ENCODE measurements around the gene DMKN.

The DMKN gene

DNA sequence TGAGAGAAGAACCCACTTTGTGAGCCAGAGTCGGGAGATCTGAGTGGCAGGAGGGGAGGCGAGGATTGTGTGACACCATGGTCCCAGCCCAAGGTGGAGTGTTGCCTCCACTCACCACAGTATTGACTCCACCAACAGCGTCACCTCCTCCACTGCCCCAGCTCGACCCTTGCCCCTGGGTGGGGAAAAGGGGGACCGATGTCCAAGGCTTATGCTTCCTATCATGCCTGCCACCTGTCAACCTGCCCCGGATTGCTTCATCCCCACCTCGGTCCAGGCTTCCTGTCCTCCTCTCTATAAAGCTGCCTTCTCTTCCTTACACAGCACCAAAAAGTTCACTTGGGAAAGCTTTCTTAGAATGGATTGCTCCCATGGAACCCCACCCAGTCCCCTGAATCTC, 7.4 kb downstream of the DMKN start (continued):
- TF ChIP-seq ZFP3 (CRISPR knock-in tag; IDR thresholded peaks at IDR 0.05) (no peak), ZNF8 (CRISPR knock-in tag; IDR thresholded peaks at IDR 0.05) (no peak), GLIS3 (CRISPR knock-in tag; IDR thresholded peaks at IDR 0.05) (no peak), ZC3H10 (CRISPR knock-in tag; IDR thresholded peaks at IDR 0.05) (no peak)

DNA sequence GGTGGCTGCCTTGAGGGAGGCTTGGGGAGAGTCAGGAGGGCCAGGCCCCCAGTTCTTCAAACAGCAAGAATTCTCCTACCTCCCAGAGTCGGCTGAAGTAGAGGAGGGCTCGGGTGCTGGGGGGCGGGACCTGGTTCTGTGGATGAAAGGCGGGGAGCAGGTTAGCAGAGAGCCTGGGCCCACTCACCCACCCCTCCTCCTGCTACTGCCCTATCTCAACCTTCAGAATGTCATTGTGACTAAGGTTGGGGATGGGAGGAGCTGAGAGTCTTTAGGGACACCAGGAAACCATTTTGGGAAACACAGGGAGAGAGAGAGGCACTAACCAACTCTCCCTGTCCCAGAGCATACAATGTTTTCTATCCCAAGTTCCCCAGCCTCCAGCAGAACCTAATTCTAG, 10.7 kb downstream of the DMKN start:
- TF ChIP-seq ZFP30 (CRISPR knock-in tag; IDR thresholded peaks at IDR 0.05) (no peak), ESRRG (CRISPR knock-in tag; IDR thresholded peaks at IDR 0.05) (no peak), ZNF8 (CRISPR knock-in tag; IDR thresholded peaks at IDR 0.05) (no peak), OSR1 (CRISPR knock-in tag; IDR thresholded peaks at IDR 0.05) (no peak), PPARA (CRISPR knock-in tag; IDR thresholded peaks at IDR 0.05; ENCODE audit: borderline replicate concordance) (no peak), GLIS3 (CRISPR knock-in tag; IDR thresholded peaks at IDR 0.05) (no peak), SNAI2 (CRISPR knock-in tag; IDR thresholded peaks at IDR 0.05) (no peak), TOX (CRISPR knock-in tag; IDR thresholded peaks at IDR 0.05; ENCODE audit: borderline replicate concordance) (no peak), ZNF565 (CRISPR knock-in tag; conservative IDR thresholded peaks at IDR 0.05; ENCODE audit: low read depth) (no peak), CSDC2 (CRISPR knock-in tag; IDR thresholded peaks at IDR 0.05) (no peak), ZC3H10 (CRISPR knock-in tag; IDR thresholded peaks at IDR 0.05) (no peak), RARB (CRISPR knock-in tag; IDR thresholded peaks at IDR 0.05) (no peak), BACH2 (CRISPR knock-in tag; IDR thresholded peaks at IDR 0.05; ENCODE audit: borderline replicate concordance) (no peak), ISL1 (CRISPR knock-in tag; IDR thresholded peaks at IDR 0.05) (no peak), ARNTL (CRISPR knock-in tag; IDR thresholded peaks at IDR 0.05; ENCODE audit: borderline replicate concordance, low read depth) (no peak)
- TF ChIP-seq, protein P1, sequence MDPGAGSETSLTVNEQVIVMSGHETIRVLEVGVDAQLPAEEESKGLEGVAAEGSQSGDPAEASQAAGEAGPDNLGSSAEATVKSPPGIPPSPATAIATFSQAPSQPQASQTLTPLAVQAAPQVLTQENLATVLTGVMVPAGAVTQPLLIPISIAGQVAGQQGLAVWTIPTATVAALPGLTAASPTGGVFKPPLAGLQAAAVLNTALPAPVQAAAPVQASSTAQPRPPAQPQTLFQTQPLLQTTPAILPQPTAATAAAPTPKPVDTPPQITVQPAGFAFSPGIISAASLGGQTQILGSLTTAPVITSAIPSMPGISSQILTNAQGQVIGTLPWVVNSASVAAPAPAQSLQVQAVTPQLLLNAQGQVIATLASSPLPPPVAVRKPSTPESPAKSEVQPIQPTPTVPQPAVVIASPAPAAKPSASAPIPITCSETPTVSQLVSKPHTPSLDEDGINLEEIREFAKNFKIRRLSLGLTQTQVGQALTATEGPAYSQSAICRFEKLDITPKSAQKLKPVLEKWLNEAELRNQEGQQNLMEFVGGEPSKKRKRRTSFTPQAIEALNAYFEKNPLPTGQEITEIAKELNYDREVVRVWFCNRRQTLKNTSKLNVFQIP (CRISPR knock-in tag; IDR thresholded peaks at IDR 0.05; ENCODE audit: borderline replicate concordance, low read depth) = no peak
- TF ChIP-seq, protein P2, sequence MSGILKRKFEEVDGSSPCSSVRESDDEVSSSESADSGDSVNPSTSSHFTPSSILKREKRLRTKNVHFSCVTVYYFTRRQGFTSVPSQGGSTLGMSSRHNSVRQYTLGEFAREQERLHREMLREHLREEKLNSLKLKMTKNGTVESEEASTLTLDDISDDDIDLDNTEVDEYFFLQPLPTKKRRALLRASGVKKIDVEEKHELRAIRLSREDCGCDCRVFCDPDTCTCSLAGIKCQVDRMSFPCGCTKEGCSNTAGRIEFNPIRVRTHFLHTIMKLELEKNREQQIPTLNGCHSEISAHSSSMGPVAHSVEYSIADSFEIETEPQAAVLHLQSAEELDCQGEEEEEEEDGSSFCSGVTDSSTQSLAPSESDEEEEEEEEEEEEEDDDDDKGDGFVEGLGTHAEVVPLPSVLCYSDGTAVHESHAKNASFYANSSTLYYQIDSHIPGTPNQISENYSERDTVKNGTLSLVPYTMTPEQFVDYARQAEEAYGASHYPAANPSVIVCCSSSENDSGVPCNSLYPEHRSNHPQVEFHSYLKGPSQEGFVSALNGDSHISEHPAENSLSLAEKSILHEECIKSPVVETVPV (CRISPR knock-in tag; IDR thresholded peaks at IDR 0.05) = no peak
- TF ChIP-seq, protein P3, sequence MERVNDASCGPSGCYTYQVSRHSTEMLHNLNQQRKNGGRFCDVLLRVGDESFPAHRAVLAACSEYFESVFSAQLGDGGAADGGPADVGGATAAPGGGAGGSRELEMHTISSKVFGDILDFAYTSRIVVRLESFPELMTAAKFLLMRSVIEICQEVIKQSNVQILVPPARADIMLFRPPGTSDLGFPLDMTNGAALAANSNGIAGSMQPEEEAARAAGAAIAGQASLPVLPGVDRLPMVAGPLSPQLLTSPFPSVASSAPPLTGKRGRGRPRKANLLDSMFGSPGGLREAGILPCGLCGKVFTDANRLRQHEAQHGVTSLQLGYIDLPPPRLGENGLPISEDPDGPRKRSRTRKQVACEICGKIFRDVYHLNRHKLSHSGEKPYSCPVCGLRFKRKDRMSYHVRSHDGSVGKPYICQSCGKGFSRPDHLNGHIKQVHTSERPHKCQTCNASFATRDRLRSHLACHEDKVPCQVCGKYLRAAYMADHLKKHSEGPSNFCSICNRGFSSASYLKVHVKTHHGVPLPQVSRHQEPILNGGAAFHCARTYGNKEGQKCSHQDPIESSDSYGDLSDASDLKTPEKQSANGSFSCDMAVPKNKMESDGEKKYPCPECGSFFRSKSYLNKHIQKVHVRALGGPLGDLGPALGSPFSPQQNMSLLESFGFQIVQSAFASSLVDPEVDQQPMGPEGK (CRISPR knock-in tag; IDR thresholded peaks at IDR 0.05; ENCODE audit: borderline replicate concordance) = no peak
- TF ChIP-seq, protein P4, sequence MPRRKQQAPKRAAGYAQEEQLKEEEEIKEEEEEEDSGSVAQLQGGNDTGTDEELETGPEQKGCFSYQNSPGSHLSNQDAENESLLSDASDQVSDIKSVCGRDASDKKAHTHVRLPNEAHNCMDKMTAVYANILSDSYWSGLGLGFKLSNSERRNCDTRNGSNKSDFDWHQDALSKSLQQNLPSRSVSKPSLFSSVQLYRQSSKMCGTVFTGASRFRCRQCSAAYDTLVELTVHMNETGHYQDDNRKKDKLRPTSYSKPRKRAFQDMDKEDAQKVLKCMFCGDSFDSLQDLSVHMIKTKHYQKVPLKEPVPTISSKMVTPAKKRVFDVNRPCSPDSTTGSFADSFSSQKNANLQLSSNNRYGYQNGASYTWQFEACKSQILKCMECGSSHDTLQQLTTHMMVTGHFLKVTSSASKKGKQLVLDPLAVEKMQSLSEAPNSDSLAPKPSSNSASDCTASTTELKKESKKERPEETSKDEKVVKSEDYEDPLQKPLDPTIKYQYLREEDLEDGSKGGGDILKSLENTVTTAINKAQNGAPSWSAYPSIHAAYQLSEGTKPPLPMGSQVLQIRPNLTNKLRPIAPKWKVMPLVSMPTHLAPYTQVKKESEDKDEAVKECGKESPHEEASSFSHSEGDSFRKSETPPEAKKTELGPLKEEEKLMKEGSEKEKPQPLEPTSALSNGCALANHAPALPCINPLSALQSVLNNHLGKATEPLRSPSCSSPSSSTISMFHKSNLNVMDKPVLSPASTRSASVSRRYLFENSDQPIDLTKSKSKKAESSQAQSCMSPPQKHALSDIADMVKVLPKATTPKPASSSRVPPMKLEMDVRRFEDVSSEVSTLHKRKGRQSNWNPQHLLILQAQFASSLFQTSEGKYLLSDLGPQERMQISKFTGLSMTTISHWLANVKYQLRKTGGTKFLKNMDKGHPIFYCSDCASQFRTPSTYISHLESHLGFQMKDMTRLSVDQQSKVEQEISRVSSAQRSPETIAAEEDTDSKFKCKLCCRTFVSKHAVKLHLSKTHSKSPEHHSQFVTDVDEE (CRISPR knock-in tag; IDR thresholded peaks at IDR 0.05) = no peak
- TF ChIP-seq, protein P5, sequence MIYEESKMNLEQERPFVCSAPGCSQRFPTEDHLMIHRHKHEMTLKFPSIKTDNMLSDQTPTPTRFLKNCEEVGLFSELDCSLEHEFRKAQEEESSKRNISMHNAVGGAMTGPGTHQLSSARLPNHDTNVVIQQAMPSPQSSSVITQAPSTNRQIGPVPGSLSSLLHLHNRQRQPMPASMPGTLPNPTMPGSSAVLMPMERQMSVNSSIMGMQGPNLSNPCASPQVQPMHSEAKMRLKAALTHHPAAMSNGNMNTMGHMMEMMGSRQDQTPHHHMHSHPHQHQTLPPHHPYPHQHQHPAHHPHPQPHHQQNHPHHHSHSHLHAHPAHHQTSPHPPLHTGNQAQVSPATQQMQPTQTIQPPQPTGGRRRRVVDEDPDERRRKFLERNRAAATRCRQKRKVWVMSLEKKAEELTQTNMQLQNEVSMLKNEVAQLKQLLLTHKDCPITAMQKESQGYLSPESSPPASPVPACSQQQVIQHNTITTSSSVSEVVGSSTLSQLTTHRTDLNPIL (CRISPR knock-in tag; IDR thresholded peaks at IDR 0.05; ENCODE audit: low read depth) = no peak
- no peak for ATAC-seq

DNA sequence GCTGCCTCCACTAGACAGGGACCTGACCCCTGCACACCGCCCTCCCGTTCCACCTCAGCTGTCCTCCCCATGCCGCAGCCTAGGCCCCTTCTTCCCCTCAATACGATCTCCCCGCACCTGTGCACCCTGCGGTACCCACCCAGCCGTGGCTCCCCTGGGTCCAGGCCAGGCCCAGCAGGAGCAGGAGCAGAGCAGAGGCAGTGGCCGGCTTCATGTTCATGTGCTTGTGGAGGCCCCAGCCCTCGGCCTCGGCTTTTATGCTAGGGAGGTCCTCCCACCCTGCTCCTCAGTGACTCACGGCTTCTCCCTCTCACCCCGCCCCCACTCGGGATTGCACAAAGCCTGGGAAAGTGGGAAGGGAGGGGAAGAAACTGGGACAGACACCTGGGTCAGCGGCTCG, 11.8 kb downstream of the DMKN start:
- ATAC-seq = no peak
- TF ChIP-seq, protein P2 (CRISPR knock-in tag; IDR thresholded peaks at IDR 0.05) = no peak
- TF ChIP-seq OSR1 (CRISPR knock-in tag; IDR thresholded peaks at IDR 0.05) (no peak), TOX (CRISPR knock-in tag; IDR thresholded peaks at IDR 0.05; ENCODE audit: borderline replicate concordance) (no peak), SNAI2 (CRISPR knock-in tag; IDR thresholded peaks at IDR 0.05) (no peak), PPARA (CRISPR knock-in tag; IDR thresholded peaks at IDR 0.05; ENCODE audit: borderline replicate concordance) (no peak), ARNTL (CRISPR knock-in tag; IDR thresholded peaks at IDR 0.05; ENCODE audit: borderline replicate concordance, low read depth) (no peak), ZNF565 (CRISPR knock-in tag; conservative IDR thresholded peaks at IDR 0.05; ENCODE audit: low read depth) (no peak), ZC3H10 (CRISPR knock-in tag; IDR thresholded peaks at IDR 0.05) (no peak), ESRRG (CRISPR knock-in tag; IDR thresholded peaks at IDR 0.05) (no peak)
- TF ChIP-seq, protein P5 (CRISPR knock-in tag; IDR thresholded peaks at IDR 0.05; ENCODE audit: low read depth) = no peak
- TF ChIP-seq, protein P3 (CRISPR knock-in tag; IDR thresholded peaks at IDR 0.05; ENCODE audit: borderline replicate concordance) = no peak

All from SK-N-SH treated with all-trans-retinoic acid at 6 μM for 48 hours (cell line).